Liver (tissue), 3 donors: ENCODE measurements around the gene BTN1A1.
"Not testable (repeated sequence)": the region's sequence is repeated elsewhere in the genome, so short reads cannot be mapped to it uniquely, and the experiment has no call there.

ENCODE experiments used
- EGR1 ChIP-seq, 2 donors: IDR thresholded peaks; 2 replicates each; pipeline ENCODE4 v1.6.1; 2016 to 2018; ENCODE audit warnings: antibody characterized with exemption in 2 of 2, low read depth in 2 of 2
- JUND ChIP-seq, 2 donors: IDR thresholded peaks; 2 replicates each; pipeline ENCODE4 v1.6.1; 2016; ENCODE audit warnings: antibody characterized with exemption in 2 of 2
- SP1 ChIP-seq: IDR thresholded peaks from 2 replicates; pipeline ENCODE4 v1.6.1; 2018; ENCODE audit warnings: antibody characterized with exemption, mild to moderate bottlenecking
- TAF1 ChIP-seq: conservative IDR thresholded peaks from 2 replicates; pipeline ENCODE4 v1.6.1; 2016; ENCODE audit warnings: antibody characterized with exemption, mild to moderate bottlenecking
- YY1 ChIP-seq: IDR thresholded peaks from 2 replicates; pipeline ENCODE4 v1.6.1; 2016; ENCODE audit warnings: antibody characterized with exemption, mild to moderate bottlenecking
- TF ChIP-seq, protein P1 (sequence below): fragments of 150-350 bp; IDR thresholded peaks from 2 replicates; pipeline ENCODE4 v1.5.1; 2017; ENCODE audit warnings: improper control_type of control experiment, low read depth, low read length; ENCODE audit not compliant: missing input control
- TF ChIP-seq, protein P2 (sequence below): IDR thresholded peaks from 2 replicates; pipeline ENCODE4 v1.6.1; 2016; ENCODE audit warnings: antibody characterized with exemption
- donor health status: healthy.
- donor health status: healthy.

DNA sequence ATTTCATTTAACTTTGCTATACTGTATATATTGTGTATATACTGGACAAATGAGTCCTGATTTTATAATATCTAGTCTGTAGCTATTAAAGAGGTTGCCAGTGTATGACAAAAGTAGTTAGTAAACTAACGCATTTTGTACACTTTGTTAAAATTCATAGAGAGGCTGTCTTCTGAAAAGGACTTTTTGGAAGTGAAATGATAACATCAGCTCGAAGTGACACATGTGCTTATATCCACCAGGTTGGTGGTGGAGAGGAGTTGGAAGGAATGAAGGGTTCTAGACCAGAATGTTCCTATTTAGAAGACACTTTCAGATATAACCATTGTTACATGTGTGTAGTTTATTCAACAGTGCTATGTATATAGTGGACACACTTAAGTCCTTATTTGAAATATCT, 24.2 kb downstream of the BTN1A1 start:
- TF ChIP-seq TAF1; EGR1 (IDR thresholded peaks at IDR 0.05; ENCODE audit: low read depth in 2 of 2); YY1; JUND (IDR thresholded peaks at IDR 0.05); SP1: not testable (repeated sequence)
- TF ChIP-seq, protein P1, sequence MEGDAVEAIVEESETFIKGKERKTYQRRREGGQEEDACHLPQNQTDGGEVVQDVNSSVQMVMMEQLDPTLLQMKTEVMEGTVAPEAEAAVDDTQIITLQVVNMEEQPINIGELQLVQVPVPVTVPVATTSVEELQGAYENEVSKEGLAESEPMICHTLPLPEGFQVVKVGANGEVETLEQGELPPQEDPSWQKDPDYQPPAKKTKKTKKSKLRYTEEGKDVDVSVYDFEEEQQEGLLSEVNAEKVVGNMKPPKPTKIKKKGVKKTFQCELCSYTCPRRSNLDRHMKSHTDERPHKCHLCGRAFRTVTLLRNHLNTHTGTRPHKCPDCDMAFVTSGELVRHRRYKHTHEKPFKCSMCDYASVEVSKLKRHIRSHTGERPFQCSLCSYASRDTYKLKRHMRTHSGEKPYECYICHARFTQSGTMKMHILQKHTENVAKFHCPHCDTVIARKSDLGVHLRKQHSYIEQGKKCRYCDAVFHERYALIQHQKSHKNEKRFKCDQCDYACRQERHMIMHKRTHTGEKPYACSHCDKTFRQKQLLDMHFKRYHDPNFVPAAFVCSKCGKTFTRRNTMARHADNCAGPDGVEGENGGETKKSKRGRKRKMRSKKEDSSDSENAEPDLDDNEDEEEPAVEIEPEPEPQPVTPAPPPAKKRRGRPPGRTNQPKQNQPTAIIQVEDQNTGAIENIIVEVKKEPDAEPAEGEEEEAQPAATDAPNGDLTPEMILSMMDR = not testable (repeated sequence)
- TF ChIP-seq, protein P2, sequence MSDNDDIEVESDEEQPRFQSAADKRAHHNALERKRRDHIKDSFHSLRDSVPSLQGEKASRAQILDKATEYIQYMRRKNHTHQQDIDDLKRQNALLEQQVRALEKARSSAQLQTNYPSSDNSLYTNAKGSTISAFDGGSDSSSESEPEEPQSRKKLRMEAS = not testable (repeated sequence)
